Adrenal gland (tissue), 5 donors: ENCODE measurements around the gene ESAM.

Source experiments
- POLR2A ChIP-seq, 2 donors: fragments of 450-650 bp; IDR thresholded peaks; one replicate each; pipeline ENCODE4 v1.6.1; 2017; ENCODE audit warnings: antibody characterized with exemption in 2 of 2, mild to moderate bottlenecking in 2 of 2, moderate library complexity in 1 of 2
- TF ChIP-seq, protein P1 (sequence below), 6 experiments: fragments of 450-650 bp in 4 of 6; fragments of 200-600 bp in 2 of 6; sonication (generic) in 1 of 6; IDR thresholded peaks; 1 replicate in 5 of 6; 2 replicates in 1 of 6; pipeline versions ENCODE4 v1.5.1 to v1.8.0; 2016 to 2021; ENCODE audit warnings: antibody characterized with exemption in 6 of 6, mild to moderate bottlenecking in 2 of 6, moderate library complexity in 1 of 6
- donor health status: DM: no; HTN: no; CAD: no.

GRCh38 chr11:124793466-124794278 is 31.6 kb upstream of the ESAM start:
- TF ChIP-seq, protein P1, sequence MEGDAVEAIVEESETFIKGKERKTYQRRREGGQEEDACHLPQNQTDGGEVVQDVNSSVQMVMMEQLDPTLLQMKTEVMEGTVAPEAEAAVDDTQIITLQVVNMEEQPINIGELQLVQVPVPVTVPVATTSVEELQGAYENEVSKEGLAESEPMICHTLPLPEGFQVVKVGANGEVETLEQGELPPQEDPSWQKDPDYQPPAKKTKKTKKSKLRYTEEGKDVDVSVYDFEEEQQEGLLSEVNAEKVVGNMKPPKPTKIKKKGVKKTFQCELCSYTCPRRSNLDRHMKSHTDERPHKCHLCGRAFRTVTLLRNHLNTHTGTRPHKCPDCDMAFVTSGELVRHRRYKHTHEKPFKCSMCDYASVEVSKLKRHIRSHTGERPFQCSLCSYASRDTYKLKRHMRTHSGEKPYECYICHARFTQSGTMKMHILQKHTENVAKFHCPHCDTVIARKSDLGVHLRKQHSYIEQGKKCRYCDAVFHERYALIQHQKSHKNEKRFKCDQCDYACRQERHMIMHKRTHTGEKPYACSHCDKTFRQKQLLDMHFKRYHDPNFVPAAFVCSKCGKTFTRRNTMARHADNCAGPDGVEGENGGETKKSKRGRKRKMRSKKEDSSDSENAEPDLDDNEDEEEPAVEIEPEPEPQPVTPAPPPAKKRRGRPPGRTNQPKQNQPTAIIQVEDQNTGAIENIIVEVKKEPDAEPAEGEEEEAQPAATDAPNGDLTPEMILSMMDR (IDR thresholded peaks at IDR 0.05): peak; percentile 44 to 62 (median 54)
- no peak for TF ChIP-seq POLR2A (IDR thresholded peaks at IDR 0.05)
